HepG2 (cell line): Measurements from ENCODE around the gene SEC14L5. TPM values are rescaled to one million over a fixed set of nuclear protein-coding genes. Genes with fewer than 3 reads are reported as not detected.

Experiments
- ATRX ChIP-seq: sonication (generic); formaldehyde crosslinking; IDR thresholded peaks from 2 replicates; pipeline ENCODE4 v1.4.0; 2020; ENCODE audit warnings: missing genetic modification reagents, borderline replicate concordance
- BCL3 ChIP-seq: sonication (generic); formaldehyde crosslinking; IDR thresholded peaks from 2 replicates; pipeline ENCODE4 v1.5.1; 2020; ENCODE audit warnings: mild to moderate bottlenecking, missing genetic modification reagents, moderate library complexity
- CCAR2 ChIP-seq: fragments of 200-400 bp; formaldehyde crosslinking; optimal IDR thresholded peaks from 2 replicates; pipeline ENCODE3; 2018; ENCODE audit warnings: low read depth, mild to moderate bottlenecking, low read length, moderate library complexity
- DR1 ChIP-seq: sonication (generic); formaldehyde crosslinking; IDR thresholded peaks from 2 replicates; pipeline ENCODE4 v1.8.0; 2021; ENCODE audit warnings: mild to moderate bottlenecking, missing genetic modification reagents, inconsistent platforms
- E2F2 ChIP-seq: sonication (generic); formaldehyde crosslinking; IDR thresholded peaks from 2 replicates; pipeline ENCODE4 v1.4.0; 2020; ENCODE audit warnings: missing genetic modification reagents, borderline replicate concordance
- ELK4 ChIP-seq: sonication (generic); formaldehyde crosslinking; IDR thresholded peaks from 2 replicates; pipeline ENCODE4 v1.9.0; 2021; ENCODE audit warnings: missing genetic modification reagents, borderline replicate concordance
- NFKB2 ChIP-seq: sonication (generic); formaldehyde crosslinking; IDR thresholded peaks from 2 replicates; pipeline ENCODE4 v1.4.0; 2020; ENCODE audit warnings: missing genetic modification reagents, borderline replicate concordance
- NR1H2 ChIP-seq: sonication (generic); formaldehyde crosslinking; IDR thresholded peaks from 2 replicates; pipeline ENCODE4 v1.8.1; 2022; ENCODE audit warnings: low read depth, missing genetic modification reagents, borderline replicate concordance
- PRDM10 ChIP-seq: sonication (generic); formaldehyde crosslinking; IDR thresholded peaks from 2 replicates; pipeline ENCODE4 v1.4.0; 2020; ENCODE audit warnings: low read depth, missing genetic modification reagents
- TGIF2 ChIP-seq: IDR thresholded peaks from 2 replicates; pipeline ENCODE4 v1.6.1; 2016; ENCODE audit warnings: control low read depth, missing compliant biosample characterization
- ZFY ChIP-seq: sonication (generic); formaldehyde crosslinking; IDR thresholded peaks from 2 replicates; pipeline ENCODE4 v1.4.0; 2020; ENCODE audit warnings: missing genetic modification reagents
- ZNF260 ChIP-seq: sonication (generic); formaldehyde crosslinking; IDR thresholded peaks from 2 replicates; pipeline ENCODE4 v1.4.0; 2020; ENCODE audit warnings: missing genetic modification reagents, low read depth, mild to moderate bottlenecking, borderline replicate concordance
- ZNF609 ChIP-seq: sonication (generic); formaldehyde crosslinking; IDR thresholded peaks from 2 replicates; pipeline ENCODE4 v1.4.0; 2020; ENCODE audit warnings: mild to moderate bottlenecking, missing genetic modification reagents, borderline replicate concordance
- ZNF652 ChIP-seq: IDR thresholded peaks from 2 replicates; pipeline ENCODE4 v1.6.1; 2016; ENCODE audit warnings: low read depth, borderline replicate concordance
- ZNF720 ChIP-seq: sonication (generic); formaldehyde crosslinking; IDR thresholded peaks from 2 replicates; pipeline ENCODE4 v1.4.0; 2020; ENCODE audit warnings: missing genetic modification reagents
- polyA plus RNA-seq, 8 experiments: library from polyadenylated mRNA; depleted of rRNA in 3 of 8; stranded (reverse) in 7 of 8; unstranded in 1 of 8; fragments of >200 nt; fragmentation: Illumina TruSeq in 4 of 8; extraction: Trizol in 4 of 8; gene quantifications; 2 replicates each; pipeline versions ENCODE4 v1.2.1 to v1.2.3, GENCODE V29; 2011 to 2016; ENCODE audit warnings: low read depth in 4 of 8, missing spikeins in 1 of 8, mixed read lengths in 1 of 8; ENCODE audit not compliant: insufficient read depth in 1 of 8
- total RNA-seq, 5 experiments: library from RNA; depleted of rRNA; stranded (reverse); fragments of >200 nt; fragmentation: Illumina TruSeq; extraction: Trizol; gene quantifications; 2 replicates each; pipeline ENCODE4 v1.2.3, GENCODE V29; 2016; ENCODE audit warnings: low read depth in 1 of 5

The SEC14L5 gene
- total and polyA plus RNA-seq, 2 of the 13 experiments (the other 11 are each of a cell fraction or from before 2014, with no cell fraction given): 0.40 to 0.42 TPM

GRCh38 chr16:4944333-4945281 is 13.5 kb upstream of the SEC14L5 start (continued):
- TF ChIP-seq BCL3 (CRISPR knock-in tag) (no peak), E2F2 (no peak), PRDM10 (CRISPR knock-in tag) (peak; percentile 87), NR1H2 (CRISPR knock-in tag) (no peak), ZNF652 (CRISPR knock-in tag) (peak; percentile 22; the same call in 1 of the 2 replicates), ZNF720 (CRISPR knock-in tag) (no peak), ATRX (CRISPR knock-in tag) (no peak), TGIF2 (CRISPR knock-in tag) (peak; percentile 81; the same call in 1 of the 2 replicates), ZNF260 (no peak), DR1 (CRISPR knock-in tag) (no peak; the same call in 1 of the 2 replicates), ZFY (CRISPR knock-in tag) (peak; percentile 55; the same call in 1 of the 2 replicates), NFKB2 (no peak), CCAR2 (no peak), ELK4 (CRISPR knock-in tag) (no peak), ZNF609 (CRISPR knock-in tag) (peak; percentile 78; the same call in 1 of the 2 replicates)
